ENCODE measurements around the gene OR52A5. TPM values are rescaled to one million over a fixed set of nuclear protein-coding genes. Genes with fewer than 3 reads are reported as not detected.
"Not testable (repeated sequence)": the region's sequence is repeated elsewhere in the genome, so short reads cannot be mapped to it uniquely, and the experiment has no call there.

The OR52A5 gene
- total RNA-seq, 1 donor, result not detected

DNA sequence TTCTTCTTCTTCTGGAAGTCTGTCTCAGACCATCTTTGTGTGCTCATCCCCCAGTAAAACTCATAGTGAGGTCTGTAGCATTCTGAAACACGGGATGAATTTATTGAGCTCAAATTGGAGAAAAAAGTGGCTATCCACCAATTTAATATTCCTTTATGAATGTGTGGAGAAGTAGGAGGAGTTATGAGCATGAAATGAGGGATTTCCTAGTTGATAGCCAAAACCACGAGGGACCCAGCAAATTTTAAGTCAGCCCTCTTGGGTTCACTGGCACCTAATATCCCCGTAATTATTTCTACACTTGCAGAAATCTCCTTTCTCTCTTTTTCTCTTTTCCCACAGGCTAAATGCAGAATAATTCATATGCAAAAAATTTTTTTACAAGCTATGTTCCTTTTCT lies 16.5 kb upstream of the OR52A5 start, which contains the start of gene OR52A1:
Gene OR52A1 (minus strand): TSS at position 101 of the 400 bp plus-strand sequence. CDS start 2,388 bp downstream, outside the sequence.
- TF ChIP-seq, protein P1, sequence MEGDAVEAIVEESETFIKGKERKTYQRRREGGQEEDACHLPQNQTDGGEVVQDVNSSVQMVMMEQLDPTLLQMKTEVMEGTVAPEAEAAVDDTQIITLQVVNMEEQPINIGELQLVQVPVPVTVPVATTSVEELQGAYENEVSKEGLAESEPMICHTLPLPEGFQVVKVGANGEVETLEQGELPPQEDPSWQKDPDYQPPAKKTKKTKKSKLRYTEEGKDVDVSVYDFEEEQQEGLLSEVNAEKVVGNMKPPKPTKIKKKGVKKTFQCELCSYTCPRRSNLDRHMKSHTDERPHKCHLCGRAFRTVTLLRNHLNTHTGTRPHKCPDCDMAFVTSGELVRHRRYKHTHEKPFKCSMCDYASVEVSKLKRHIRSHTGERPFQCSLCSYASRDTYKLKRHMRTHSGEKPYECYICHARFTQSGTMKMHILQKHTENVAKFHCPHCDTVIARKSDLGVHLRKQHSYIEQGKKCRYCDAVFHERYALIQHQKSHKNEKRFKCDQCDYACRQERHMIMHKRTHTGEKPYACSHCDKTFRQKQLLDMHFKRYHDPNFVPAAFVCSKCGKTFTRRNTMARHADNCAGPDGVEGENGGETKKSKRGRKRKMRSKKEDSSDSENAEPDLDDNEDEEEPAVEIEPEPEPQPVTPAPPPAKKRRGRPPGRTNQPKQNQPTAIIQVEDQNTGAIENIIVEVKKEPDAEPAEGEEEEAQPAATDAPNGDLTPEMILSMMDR (IDR thresholded peaks at IDR 0.05; ENCODE audit: insufficient read depth, low read depth, low read length), result no peak
- DNase-seq (ENCODE audit: low read depth), result no peak
- H3K4me3 ChIP-seq (ENCODE audit: low read depth, low read length), result no peak within 1 kb of the TSS

DNA sequence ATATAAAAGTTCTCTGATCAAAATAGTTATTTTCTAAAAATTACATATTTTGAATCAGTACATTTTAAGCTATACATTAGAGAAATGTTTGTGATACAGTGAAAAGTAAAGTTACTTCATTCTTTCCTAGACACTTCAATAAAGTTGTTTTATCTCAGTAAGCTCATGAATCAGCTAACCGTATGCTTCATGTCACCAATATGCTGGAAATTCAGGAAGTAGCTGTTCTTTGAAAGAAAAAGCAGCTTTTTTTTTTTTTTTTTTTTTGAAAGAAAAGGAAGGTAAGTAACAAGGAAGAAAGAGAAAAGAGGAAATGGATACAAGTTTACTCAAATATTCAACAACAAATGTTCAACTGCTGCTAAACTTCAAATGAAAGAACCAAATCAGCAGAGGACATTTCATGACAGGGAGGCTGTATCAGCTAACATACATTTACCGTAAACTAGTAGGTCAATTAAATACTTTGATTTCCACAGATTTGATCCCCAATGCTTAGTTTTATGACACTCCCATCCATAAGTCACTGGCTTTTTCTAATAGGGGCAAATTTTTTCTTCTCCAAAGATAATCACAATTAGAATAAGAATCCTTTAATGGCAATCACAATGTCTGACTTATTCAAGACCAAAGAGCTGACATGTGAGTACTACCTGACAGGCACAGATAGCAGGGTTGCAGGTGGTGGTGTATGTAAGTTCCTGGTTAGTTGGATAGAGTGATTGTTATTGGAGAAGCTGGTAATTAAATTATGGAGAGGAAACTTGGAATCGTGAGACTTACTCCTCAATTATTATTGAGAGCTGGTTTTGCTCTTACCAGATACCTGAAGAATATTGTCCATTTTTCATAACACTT lies 15.6 kb upstream of the OR52A5 start:
- TF ChIP-seq, protein P1 (IDR thresholded peaks at IDR 0.05; ENCODE audit: insufficient read depth, low read depth, low read length), result no peak
- H3K4me3 ChIP-seq (ENCODE audit: low read depth, low read length), result no peak overlapping the region
- no peak for DNase-seq (ENCODE audit: low read depth)

DNA sequence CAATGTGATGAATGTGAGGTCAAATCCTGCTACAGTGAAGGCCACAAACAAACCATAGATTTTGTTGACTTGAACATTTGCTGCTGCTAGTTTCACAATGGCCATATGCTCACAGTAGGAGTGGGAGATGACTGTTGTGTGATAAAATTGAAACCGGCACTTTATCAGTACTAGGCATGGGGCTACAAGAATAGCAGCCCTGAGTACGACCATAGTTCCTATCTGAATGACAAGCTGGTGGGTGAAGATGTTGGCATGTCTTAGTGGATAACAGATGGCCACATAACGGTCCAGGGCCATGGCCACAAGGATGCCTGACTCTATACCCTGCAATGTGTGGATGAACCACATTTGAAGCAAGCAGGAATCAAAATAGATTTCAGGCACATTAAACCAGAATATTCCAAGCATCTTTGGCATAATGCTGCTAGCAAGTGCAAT lies 13.6 kb upstream of the OR52A5 start:
- TF ChIP-seq, protein P1 (IDR thresholded peaks at IDR 0.05; ENCODE audit: insufficient read depth, low read depth, low read length), result no peak
- H3K4me3 ChIP-seq (ENCODE audit: low read depth, low read length), result no peak overlapping the region
- no peak for DNase-seq (ENCODE audit: low read depth)

DNA sequence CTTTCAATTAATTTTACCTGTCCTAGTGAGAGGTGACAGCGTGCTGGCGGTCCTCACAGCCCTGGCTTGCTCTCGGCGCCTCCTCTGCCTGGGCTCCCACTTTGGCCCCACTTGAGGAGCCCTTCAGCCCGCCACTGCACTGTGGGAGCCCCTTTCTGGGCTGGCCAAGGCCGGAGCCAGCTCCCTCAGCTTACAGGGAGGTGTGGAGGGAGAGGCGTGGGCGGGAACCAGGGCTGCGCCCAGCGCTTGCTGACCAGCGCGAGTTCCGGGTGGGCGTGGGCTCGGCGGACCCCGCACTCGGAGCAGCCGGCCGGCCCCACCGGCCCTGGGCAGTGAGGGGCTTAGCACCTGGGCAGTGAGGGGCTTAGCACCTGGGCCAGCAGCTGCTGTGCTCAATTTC lies 6.0 kb upstream of the OR52A5 start:
- not testable (repeated sequence) for H3K4me3 ChIP-seq (ENCODE audit: low read depth, low read length)

DNA sequence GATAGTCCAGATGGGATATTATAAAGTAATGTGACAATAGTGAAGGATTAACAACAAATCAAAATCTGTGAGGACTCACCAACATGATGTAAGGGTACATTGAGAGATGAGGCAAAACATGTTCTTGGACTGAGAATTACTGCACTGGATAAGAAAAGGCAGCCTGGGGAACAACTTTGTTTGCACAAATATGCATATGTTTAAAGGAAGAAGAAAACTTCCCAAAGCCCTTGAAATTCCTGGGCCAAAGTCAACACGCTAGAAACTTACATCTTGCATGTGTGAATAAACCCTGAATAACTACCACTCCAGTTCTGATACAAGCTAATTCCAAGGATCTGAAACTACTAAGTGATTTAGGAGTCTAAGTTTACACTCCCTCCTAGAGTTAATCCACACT lies 1.1 kb downstream of the OR52A5 start:
- no peak for DNase-seq (ENCODE audit: low read depth)

More for the DNA sequence above, 6.0 kb upstream of the OR52A5 start:
- DNase-seq (ENCODE audit: low read depth), result not testable (repeated sequence)

DNA sequence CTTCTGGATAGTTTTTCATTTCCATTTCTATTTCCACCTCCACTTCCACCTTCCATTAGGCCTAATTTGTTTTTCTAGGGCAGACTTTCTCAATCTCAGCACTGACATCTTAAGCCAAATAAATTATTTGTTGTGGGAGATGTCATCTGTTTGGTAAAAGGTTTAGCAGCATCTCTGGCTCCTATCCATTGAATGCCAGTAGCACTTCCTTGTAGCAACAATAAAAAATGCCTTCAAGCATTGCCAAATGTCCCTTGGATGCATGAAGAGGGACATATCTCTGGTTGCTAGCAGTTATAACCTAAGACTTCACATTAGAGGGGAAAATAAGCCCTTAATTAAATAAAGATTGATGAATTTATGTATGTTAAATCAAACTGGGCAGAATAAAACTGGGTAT lies 1.9 kb downstream of the OR52A5 start:
- no peak overlapping the region for H3K4me3 ChIP-seq (ENCODE audit: low read depth, low read length)
- TF ChIP-seq, protein P1 (IDR thresholded peaks at IDR 0.05; ENCODE audit: insufficient read depth, low read depth, low read length), result no peak
- no peak for DNase-seq (ENCODE audit: low read depth)

More for the DNA sequence above, 1.1 kb downstream of the OR52A5 start:
- no peak overlapping the region for H3K4me3 ChIP-seq (ENCODE audit: low read depth, low read length)
- TF ChIP-seq, protein P1 (IDR thresholded peaks at IDR 0.05; ENCODE audit: insufficient read depth, low read depth, low read length), result no peak

DNA sequence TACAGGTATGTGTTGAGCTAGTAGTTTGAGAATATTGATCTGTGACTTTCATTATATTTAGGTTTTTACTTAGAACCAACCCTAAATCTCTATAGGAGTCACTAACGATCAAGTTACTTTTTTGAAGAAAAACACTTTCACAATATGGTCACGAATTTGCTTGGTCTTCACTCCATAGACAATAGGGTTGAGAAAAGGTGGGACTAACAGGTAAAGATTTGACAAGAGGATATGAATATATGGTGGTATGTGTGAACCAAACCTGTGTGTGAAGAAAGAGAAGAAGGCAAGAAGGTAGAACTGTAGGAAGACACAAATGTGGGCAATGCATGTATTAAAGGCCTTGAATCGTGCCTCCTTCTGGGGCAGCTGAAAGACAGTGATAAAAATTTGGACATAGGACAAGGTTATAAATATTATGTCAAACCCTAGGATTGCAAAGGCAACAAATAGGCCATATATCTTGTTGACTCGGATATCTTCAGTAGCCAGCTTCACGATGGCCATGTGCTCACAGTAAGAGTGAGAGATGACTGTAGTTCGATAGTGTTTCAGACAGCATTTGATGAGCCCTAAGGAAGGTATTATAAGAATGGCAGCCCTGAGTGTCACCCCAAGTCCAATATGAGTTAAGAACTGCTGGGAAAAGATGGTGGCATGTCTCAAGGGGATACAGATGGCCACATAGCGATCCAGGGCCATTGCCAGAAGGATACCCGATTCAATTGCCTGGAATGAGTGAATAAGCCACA lies 6.4 kb downstream of the OR52A5 start:
- no peak for DNase-seq (ENCODE audit: low read depth)
- H3K4me3 ChIP-seq (ENCODE audit: low read depth, low read length), result no peak overlapping the region
- TF ChIP-seq, protein P1 (IDR thresholded peaks at IDR 0.05; ENCODE audit: insufficient read depth, low read depth, low read length), result no peak
